Activated CD8-positive, alpha-beta T cell treated with anti-CD3 and anti-CD28 coated beads for 36 hours (primary cell): ENCODE results near the gene LILRB4. TPM values are rescaled to one million over a fixed set of nuclear protein-coding genes. Genes with fewer than 3 reads are reported as not detected.

Experiments
- ATAC-seq: fragments of 200-7000 bp; cut with Tn5 transposase; one replicate; pipeline ENCODE4 v1.10.0; 2021; ENCODE audit warnings: mild to moderate bottlenecking, moderate library complexity
- CTCF ChIA-PET: fragments of 350-600 bp; sonication (Branson Sonifier 250); formaldehyde crosslinking; loops from one replicate; lab custom pipeline; 2021; ENCODE audit warnings: antibody characterized with exemption; lab: Charles Lee
- POLR2A ChIA-PET: fragments of 350-600 bp; sonication (Branson Sonifier 250); formaldehyde crosslinking; loops from one replicate; lab custom pipeline; 2021; ENCODE audit warnings: antibody characterized with exemption; lab: Charles Lee
- DNase-seq: peaks from one replicate; pipeline ENCODE4 v3.0.0-alpha.2; 2020
- H3K27ac Mint-ChIP-seq: one replicate; pipeline ENCODE4 v1.8.0; 2021; ENCODE audit warnings: mild to moderate bottlenecking, mixed read lengths
- H3K27me3 Mint-ChIP-seq: one replicate; pipeline ENCODE4 v1.8.0; 2021; ENCODE audit warnings: mixed read lengths
- H3K36me3 Mint-ChIP-seq: one replicate; pipeline ENCODE4 v1.8.0; 2021; ENCODE audit warnings: low read depth, mixed read lengths
- H3K4me1 Mint-ChIP-seq: one replicate; pipeline ENCODE4 v1.8.0; 2021; ENCODE audit warnings: low read depth, mixed read lengths
- H3K4me3 Mint-ChIP-seq: one replicate; pipeline ENCODE4 v1.8.0; 2021; ENCODE audit warnings: mild to moderate bottlenecking, moderate library complexity, mixed read lengths
- H3K9me3 Mint-ChIP-seq: one replicate; pipeline ENCODE4 v1.8.0; 2021; ENCODE audit warnings: mixed read lengths
- CTCF ChIP-seq: fragments of 200-600 bp; IDR thresholded peaks from one replicate; pipeline ENCODE4 v1.8.0; 2022; ENCODE audit warnings: antibody characterized with exemption, mild to moderate bottlenecking
- intact Hi-C: fragments of 100-400 bp; cut with micrococcal nuclease; formaldehyde crosslinking; loops from one replicate; pipeline ENCODE4 v1.10.0; 2022
- total RNA-seq, 2 experiments: library from RNA; stranded (reverse); gene quantifications; one replicate each; pipeline ENCODE4 v1.2.3, GENCODE V29; 2021

The LILRB4 gene
- total RNA-seq, 2 experiments from 2014 or later, result not detected

GRCh38 chr19:54654447-54655321 lies 8.1 kb upstream of the LILRB4 start:
- no peak overlapping the region for H3K27ac Mint-ChIP-seq
- ATAC-seq, result no peak
- H3K4me1 Mint-ChIP-seq, result no peaks in the 10 kb centered on the region
- H3K27me3 Mint-ChIP-seq, result peaks cover 15% of the 10 kb centered on the region
- DNase-seq, result no peak
- H3K4me3 Mint-ChIP-seq, result no peak overlapping the region
- ChIA-PET CTCF (interaction anchor here (0.9 to 3.5 kb wide), 6 partner anchors 16 to 181 kb away, joined by 3 to 40 read pairs (median 5); partner anchors contain the start of gene CDC42EP5), POLR2A (no interaction called here)
- intact Hi-C loops, result no loop called here
- H3K9me3 Mint-ChIP-seq, result no peaks in the 10 kb centered on the region
- no peaks in the 10 kb centered on the region for H3K36me3 Mint-ChIP-seq
- no peak for TF ChIP-seq CTCF

GRCh38 chr19:54659300-54659699 lies 3.5 kb upstream of the LILRB4 start:
- CTCF ChIA-PET, result no interaction called here

GRCh38 chr19:54660306-54660705 lies 2.5 kb upstream of the LILRB4 start:
- intact Hi-C loops, result no loop called here
- no peaks in the 10 kb centered on the region for H3K9me3 Mint-ChIP-seq
- ChIA-PET CTCF (no interaction called here), POLR2A (no interaction called here)
- TF ChIP-seq CTCF, result no peak
- H3K27ac Mint-ChIP-seq, result no peak overlapping the region
- ATAC-seq, result no peak
- H3K4me1 Mint-ChIP-seq, result no peaks in the 10 kb centered on the region
- DNase-seq, result no peak
- no peak overlapping the region for H3K4me3 Mint-ChIP-seq
- H3K36me3 Mint-ChIP-seq, result no peaks in the 10 kb centered on the region
- peaks cover 19% of the 10 kb centered on the region for H3K27me3 Mint-ChIP-seq

More at GRCh38 chr19:54659300-54659699, 3.5 kb upstream of the LILRB4 start:
- POLR2A ChIA-PET, result no interaction called here
- intact Hi-C loops, result no loop called here
- ATAC-seq (no peak), DNase-seq (no peak)
- Mint-ChIP-seq H3K36me3 (no peaks in the 10 kb centered on the region), H3K27me3 (peaks cover 21% of the 10 kb centered on the region), H3K4me3 (no peak overlapping the region), H3K9me3 (no peaks in the 10 kb centered on the region), H3K4me1 (no peaks in the 10 kb centered on the region), H3K27ac (no peak overlapping the region)
- TF ChIP-seq CTCF, result no peak

GRCh38 chr19:54660964-54661363 lies 1.8 kb upstream of the LILRB4 start:
- H3K4me1 Mint-ChIP-seq, result no peaks in the 10 kb centered on the region
- no peak overlapping the region for H3K27ac Mint-ChIP-seq
- intact Hi-C loops, result no loop called here
- POLR2A ChIA-PET, result no interaction called here
- ATAC-seq (no peak), DNase-seq (no peak)
- H3K4me3 Mint-ChIP-seq, result no peak overlapping the region
- H3K36me3 Mint-ChIP-seq, result no peaks in the 10 kb centered on the region
- no peaks in the 10 kb centered on the region for H3K9me3 Mint-ChIP-seq
- no peak for TF ChIP-seq CTCF
- CTCF ChIA-PET, result interaction anchor here (1.3 to 1.4 kb wide), 2 partner anchors 9 to 1416 kb away, joined by 3 read pairs; no protein-coding TSS in a partner anchor
- H3K27me3 Mint-ChIP-seq, result peaks cover 19% of the 10 kb centered on the region
